ENCODE measurements around the gene GOLT1A. TPM values are rescaled to one million over a fixed set of nuclear protein-coding genes. Genes with fewer than 3 reads are reported as not detected.

Gene GOLT1A
- polyA plus RNA-seq, 5 donors, result 6.1 to 9.1 (median 7.4) TPM

DNA sequence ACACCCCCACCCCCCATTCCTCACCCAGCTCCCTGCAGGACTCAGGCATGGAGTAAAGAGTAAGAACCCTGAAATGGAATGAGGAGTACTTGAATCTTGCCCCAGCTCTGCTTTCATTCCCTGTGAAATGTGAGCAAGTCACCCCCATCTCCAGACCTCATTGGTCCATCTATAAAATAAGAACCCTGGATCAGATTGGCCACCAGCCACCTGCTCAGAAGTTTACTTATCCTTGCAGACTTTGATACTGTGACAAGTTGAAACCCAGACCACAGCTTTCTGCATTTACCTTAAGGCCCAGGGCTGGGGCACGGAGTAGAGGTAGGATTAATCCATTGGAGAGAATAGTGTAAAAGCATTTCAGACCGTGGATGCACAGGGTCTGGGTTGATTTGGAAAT is 19.7 kb downstream of the GOLT1A start:
- no peak for DNase-seq

DNA sequence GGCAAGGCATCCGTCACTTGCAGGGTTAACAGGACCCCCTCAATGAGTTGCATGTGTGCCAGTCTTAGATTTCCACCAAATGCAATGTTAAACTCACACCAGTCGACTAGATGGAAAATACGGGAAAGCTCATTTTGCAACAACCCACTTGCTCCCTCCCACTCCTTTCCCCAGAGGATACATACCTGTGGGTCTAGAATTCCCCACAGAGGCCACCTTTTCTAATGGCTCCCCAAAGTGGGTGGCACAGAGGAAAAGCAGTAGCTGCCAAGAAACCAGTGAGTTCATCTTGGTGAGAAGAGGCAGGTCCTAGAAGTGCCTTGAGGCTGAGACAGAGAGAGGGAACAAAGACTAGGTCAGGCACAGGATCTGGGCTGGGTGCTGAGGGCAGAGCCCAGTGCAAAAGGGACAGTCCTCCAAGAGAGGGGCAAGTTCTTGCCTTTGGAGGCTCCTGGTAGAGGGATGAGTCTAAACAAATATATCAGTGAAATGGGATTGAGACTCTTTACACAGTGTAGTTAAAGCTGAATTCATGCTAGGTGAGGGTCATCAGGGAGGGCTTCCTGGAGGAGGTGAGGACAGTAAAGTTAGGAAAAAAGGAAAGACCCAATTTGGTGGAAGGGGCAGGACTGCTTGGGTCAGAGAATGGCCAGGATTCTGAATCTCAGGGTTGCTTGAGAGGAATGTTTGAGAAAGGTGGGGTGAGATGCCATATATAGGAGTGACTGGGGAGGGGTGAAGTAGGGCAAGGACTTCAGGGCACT is 21.0 kb downstream of the GOLT1A start:
- no peak for DNase-seq

DNA sequence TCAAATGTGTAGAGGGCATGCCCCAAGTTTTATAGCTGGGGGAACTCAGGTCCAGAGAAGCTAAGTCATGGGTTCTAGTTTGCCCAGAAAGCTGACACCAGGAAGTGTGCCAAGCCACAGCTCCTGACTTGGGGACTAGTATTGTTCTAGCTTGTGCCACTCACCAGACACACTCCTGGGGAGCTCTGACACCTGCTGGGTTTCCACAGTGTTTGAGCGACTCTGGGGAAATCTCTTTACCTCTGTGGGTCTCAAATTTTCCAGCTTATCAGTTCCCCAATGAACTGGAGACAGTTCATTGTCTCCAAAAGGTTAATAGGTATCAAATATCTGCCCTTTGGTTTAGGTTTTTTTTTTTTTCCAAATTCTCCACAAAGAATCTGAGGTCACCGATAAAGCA is 21.7 kb downstream of the GOLT1A start:
- no peak for DNase-seq

DNA sequence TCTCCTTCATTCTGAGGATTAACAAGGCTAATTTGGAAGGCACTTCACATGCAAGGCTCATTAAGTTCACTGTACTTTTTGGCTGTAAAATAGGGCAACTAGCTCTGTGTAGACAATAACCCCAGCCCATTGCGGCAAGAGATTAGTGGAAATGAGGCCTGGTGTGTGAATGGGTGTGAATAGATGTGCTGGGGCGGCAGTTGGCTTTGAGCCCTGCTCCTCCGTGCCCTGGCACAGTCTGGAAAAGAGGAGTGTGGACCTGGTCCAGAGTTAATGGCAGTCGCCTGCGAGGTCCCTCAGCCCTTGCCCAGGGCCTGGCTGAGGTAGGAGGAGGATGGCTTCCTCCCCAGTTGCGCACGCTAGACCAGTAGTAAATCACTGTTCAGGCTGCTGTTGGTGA is 22.3 kb downstream of the GOLT1A start:
- DNase-seq, result no peak

DNA sequence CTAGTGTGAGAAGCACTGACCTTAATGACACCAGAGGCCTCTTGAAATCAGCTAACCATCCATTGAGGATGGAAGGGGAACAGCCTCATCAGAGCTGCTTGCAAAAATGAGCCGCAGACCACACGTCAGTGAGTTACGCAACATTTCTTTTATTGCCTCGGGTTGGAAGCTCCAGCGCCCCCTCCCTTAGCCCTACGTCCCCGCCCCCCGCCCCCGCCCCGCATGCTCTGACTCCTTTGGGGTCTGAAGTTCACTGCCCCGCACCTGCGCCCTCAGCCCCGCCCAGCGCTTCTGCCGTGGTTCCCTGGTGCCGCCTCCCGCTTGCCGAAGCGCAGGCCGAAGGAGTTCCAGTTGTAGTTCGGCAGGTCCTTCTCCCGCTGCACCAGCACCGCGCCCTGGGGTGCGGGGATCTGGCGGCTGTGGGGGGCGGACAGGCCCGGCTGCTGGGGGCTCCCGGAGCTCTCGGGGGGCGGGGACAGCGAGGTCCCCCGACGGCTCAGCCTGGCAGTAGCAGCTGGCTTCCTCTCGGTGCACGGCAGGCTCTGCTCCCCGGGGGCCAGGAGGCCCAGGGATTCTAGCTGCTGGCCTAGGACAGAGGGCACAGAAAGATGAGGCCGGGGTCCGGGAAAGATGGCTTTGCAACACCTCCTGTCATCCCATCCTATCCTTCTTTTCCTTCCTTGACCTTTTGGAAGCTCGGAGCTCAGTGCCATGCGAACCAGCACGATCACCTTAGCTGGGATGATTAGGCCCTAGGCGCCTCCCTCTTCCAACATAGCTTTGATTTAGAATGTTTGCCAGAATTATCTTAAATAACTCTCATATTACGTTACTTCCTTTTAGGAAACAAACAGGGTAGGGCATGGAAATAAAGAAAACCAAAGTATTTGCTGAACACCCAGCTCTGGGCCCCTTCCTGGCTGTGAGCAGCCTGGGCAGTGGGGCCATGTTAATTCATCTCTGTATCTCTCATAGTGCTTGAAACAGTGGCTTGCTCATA is 23.3 kb downstream of the GOLT1A start:
- DNase-seq, result peak in 1 of 2 donors; percentile 45

DNA sequence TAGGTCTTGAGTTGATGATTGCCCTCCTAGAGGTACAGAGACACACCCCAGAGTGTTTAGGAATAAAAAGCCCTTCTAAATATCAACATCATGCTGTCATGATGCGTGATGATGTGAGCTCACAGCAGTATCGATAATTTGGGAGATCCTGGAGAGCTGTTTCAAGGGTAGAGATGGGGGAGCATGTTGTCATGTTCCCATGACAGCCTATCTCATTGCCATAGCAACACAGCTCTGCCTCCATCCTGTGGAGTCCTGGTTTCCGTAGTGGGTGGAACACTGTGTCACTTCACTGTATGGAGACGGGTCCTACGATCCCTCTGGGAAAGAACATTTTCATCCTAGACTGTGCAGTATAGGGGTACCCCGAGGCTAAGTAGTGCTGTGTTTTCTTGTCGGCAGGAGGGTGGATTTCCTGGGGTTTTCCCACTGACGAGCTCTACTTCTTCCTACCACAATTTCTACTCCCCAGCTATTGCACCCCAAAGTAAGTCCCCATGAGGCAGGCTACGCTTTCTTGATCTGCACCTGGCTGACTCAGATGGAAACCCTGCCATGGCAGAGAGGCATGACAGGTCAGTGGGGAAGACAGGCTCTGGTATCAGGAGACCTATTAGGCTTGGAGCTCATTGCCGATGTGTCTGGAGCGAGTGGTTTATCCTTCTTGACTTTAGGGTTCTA is 24.7 kb downstream of the GOLT1A start:
- DNase-seq, result no peak

DNA sequence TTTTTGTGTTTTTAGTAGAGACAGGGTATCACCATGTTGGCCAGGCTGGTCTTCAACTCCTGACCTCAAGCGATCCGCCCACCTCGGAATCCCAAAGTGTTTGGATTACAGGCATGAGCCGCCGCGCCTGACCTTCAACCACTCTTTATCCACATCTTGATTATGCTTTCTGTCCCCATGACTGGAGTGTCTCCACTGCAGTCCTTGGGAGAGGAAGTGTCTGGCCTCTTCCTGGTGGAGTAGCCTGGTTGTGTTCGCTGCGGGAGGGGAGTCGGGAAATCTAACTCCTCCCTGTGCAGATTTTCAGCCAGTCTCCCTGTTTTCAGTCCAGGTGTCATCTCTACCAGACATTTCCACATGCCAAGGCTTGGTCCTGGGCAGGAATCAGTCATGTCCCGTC is 27.2 kb downstream of the GOLT1A start:
- DNase-seq, result no peak

DNA sequence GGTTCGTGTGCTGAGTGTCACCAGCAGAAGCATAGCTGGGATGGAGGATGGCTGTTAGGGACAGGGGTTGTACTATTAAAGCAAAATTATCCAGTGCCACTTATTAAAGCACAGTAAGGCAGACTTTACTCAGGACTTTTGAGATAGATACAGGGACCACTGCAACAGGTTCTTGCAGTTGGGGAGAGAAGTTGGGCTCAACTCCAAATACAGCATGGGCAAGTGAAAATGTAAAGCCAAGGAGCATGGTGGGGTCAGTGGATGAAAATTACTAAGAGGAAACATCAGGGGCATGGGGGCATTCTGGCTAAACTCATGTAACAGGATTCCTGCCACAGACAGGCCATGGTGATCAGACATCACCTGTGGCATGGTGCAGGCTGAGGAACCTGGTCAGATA is 32.7 kb downstream of the GOLT1A start:
- DNase-seq, result no peak

DNA sequence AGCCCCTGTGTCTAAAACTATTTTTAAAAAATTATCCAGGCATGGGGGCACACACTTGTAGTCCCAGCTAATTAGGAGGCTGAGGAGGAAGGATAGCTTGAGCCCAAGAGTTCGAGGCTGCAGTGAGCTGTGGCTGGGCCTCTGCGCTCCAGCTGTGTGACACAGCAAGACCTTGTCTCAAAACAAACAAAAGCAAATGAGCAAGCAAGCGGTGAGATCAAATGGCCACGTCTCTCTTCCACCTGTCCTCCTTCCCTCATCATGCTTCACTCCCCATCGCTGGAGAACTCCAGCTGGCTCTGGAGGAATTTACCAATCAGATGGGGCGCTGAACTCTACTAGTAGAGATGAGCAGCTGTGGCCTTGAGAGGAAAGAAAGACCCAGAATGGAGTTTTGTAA is 33.7 kb downstream of the GOLT1A start:
- DNase-seq, result no peak

DNA sequence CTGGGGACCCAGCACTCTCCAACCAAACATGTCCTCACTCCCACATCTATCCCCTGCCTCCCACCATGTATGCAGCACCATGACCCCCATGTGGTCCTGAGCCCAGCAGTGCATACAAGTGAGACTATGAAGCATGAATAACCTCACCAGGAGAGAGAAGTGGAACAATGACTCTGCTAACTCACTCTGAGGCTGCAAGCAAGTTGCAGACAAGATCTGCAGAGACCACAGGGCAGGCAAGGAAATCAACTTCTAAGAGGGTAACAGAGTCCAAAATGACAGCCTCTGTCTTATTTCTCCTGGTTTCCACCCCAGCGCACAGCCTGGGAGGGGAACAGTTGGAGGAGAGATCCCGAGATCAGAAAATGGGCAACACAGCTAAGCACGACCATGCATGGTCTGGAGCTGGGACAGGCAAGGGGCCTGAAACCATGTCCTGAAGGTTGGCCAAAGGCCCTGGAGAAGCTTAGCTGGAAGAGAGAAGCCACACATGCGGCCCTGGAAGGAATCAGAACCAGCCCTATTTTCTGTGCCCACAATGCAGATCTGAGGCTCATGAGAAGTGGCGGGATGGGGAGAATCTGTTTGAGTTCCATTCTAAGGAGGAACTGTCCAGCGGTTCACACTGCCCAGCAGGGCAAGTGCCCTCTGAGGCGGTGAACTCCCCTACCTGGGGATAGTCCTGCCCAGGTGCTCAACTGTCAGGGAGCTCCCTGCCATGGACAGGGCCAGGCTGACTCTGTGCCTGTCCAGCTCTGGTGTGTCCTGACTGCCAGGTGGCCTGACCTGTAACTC is 35.1 kb downstream of the GOLT1A start:
- DNase-seq, result no peak

DNA sequence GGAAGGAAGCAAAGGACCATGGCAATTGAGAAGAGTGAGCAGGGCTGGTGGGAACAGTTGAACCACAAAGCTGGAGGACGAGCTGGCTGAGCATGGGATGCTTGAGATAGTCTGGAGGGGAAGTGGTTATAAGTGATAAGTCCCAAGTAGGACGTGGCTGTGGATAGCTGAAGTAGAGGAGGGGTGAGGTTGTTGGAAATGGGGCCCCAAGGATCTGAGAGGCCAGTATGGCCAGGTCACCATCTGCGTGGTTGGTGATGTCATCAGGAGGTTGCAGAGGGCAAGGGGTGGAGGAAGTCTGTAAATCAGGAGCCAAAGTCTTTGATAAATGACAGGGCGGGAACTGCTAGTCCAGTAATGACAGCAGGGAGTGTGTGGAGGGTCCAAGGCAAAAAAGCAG is 36.7 kb downstream of the GOLT1A start:
- no peak for DNase-seq

DNA sequence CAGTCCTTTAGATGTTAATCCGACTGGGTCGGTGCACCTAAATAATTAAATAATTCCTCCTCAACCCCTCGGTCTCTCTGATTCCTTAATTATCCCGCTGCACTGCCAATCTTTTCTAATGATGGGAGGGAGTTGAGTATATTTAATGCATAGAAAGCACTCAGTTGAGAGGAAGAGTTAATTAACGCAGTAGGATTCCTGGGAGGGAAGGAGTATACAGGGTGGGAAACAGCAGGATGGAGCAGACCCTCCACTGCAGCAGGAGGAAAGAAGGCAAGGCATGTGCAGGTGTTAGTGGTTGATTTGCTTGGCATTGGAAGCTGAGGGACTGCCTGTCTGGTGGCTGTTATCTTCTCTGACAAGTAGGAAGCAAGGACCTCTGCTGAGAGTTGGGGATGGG is 37.7 kb downstream of the GOLT1A start:
- DNase-seq, result no peak

DNA sequence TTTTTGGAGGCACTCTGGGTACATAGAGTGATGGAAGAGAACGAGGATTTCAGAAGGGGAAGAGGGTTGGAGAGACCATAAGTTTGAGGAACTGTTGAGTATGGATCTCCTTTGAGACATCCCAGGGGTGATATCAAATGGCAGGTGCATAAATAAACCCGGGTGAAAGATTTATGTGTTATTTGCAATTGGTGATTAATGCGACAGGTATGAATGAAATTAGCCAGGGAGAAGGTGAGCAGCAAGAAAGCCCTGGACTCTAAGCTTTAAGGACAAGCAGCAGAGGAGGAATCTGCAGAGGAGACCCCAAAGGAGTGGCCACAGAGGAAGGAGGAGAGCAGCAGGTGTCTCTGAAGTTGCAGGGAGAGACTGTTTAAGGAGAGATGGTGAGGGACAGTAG is 38.8 kb downstream of the GOLT1A start:
- no peak for DNase-seq

DNA sequence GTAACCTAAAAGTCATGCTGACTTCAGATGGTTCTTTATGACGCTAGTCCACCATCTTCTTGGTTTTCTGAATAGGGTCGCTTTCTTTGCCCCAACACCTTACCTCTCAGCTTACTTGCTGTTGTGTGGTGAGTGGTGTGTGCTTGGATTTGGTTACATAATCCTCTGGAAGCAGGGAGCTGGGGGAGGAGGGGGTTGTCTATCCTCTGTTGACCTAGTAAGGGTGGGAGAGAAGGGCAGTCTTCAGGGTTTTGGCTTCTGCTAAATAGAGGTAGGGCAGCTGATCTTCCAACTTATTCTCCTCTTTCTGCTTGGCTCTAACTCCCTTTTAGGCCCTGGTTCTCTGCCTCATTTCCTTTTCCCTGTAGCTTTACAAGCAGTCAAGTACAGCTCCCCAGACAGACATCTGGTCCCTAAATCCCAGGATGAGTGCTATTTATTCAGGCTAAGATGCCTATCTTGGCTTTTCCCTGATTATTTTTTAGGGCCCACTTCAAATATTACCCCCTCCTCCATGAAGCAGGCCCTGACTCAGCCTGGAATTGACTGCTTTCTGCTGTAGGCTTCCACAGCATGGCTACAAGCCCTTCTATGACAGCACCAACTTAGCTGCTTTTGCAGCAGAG is 41.3 kb downstream of the GOLT1A start:
- DNase-seq, result no peak

DNA sequence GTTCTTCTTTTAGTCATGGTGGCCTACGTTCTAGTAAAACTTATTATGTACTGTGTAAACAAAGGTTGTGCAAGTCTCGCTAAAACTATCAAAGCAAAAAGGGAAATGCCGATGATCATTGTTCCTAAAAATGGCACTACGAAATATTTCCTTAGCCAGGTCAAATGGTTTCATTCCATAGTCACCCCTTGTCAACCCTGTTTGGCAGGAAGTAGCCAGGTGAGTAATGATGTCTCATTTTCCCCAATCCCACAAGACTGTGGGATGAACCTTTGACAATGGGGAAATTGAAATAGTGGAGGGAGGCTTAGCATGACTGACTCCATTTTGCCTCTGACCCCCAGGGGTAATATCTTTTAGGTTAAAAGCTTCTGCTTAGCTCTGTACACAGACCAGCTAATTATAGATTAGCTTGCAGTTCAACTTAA is 42.0 kb downstream of the GOLT1A start:
- DNase-seq, result no peak

DNA sequence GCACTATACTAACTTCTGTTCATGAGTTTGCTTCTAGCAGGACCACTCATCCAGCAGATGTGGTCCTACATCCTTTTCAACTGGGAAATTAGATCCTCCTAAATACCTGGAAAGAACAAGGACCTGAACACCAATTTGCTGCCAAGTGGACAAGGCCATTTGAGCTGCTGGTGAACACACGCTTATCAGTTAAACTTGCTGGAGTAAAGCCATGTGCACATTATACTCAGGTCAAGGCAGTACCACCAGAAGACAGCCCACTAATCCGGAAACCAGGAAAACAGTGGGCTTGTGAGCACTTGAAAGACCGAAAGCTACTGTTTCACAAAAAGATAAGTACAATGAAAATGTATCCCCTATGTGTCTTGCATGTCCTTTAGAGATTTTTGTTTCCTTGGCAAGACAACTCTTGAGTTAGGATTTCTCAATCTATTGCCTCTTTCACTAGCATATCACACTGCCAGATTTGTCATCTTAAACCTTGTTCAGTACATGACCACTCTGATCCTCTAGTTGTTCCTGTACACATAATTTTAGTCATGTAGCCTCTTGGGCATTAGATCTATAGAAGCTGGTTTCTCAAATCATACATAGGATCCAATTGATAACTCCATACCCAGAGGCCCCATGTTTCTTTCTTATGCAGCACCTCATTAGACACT is 43.2 kb downstream of the GOLT1A start:
- DNase-seq, result no peak

DNA sequence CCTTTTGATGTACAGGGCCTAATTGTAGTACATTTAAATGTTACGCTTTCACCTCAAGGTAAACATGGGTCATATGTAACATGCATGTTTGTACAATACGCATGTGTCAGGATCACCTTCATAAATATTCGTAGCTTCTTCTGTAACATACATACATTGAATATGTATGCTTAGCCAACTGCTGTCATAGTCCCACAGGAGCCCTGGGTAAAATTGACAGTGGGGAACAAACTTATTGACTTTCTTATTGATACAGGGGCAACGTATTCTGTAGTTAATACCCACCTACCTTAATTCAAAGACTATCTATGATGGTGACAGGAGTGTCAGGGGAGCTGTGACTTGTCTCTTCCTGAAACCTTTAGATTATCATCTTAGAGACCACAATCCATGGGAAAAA is 43.9 kb downstream of the GOLT1A start:
- DNase-seq, result no peak

DNA sequence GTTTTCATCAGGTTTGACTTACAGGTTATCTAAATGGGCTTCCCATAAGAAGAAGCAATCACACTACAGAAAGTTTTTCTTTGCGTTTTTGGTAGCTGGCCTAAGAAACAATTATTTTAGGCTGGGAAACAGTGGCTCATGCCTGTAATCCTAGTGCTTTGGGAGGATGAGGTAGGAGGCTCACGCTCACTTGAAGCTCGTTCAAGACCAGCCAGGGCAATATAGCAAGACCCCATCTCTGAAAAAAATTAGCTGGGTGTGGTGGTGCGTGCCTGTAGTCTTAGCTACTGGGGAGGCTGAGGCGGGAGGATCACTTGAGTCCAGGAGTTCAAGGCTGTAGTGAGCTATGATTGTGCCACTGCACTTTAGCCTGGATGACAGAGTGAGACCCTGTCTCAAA is 46.1 kb downstream of the GOLT1A start:
- no peak for DNase-seq

DNA sequence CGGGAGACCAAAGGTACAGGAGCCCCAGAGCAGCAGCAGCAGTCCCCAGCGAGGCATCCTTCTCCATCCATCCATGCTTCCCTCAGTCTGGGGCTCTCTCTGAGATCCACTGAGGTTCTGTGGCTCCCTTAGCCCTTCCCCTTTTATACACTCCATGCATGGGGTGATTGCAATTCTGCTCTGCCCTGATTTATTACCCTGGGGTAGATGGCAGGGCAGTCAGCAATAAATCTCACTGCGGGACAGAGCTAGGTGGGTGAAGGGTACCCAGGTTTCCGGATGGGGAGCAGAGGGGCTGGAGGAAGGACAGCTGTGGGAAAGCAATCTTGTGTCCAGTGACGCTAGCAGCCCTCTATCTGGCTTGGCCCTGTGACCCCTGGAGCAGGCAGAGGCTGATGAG is 47.6 kb downstream of the GOLT1A start, which contains the start of gene REN:
TSS of gene REN (minus strand) at position 119 of the 400 bp plus-strand sequence. CDS start at position 75, 44 bp downstream.
- DNase-seq, result no peak

DNA sequence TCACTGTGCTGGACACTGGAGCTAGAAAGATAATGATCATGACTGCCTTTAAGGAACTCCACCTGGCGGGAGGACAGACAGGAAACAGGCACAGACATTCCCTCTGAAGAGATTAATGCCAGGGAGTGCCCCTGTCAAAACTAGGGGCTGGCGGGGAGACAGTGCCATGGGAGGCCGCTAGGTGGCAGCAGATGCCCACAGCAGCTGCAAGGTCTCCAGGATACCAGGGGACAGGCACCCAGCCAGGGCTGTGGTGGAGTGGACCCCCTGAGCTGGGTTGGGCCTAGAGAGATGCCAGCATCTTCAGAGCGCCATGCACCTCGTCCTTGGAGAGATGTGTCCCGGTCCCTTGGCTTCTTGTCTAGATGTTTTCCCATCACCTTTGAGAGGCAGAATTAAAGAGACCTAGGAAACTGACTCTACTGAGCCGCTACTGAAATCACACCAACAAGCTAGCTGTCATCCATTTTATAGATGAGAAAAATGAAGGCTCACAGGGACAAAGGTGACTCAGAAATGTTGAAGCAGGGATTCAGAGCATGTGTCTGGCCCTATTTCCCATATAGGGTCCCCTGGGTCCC is 51.2 kb downstream of the GOLT1A start:
- DNase-seq, result peak; percentile 61 to 74

Data from right lung (tissue), 5 donors.